HG03103 (cell line): Measurements from ENCODE around the gene TMEM42.

Source experiments
- ATAC-seq: cut with Tn5 transposase; IDR thresholded peaks from one replicate; pipeline ENCODE4 v1.9.1; 2021; ENCODE audit warnings: low read depth; ENCODE audit not compliant: unreplicated experiment

Gene TMEM42

GRCh38 chr3:44870375-44871061 lies 8.8 kb downstream of the TMEM42 start:
- ATAC-seq, result no peak

DNA sequence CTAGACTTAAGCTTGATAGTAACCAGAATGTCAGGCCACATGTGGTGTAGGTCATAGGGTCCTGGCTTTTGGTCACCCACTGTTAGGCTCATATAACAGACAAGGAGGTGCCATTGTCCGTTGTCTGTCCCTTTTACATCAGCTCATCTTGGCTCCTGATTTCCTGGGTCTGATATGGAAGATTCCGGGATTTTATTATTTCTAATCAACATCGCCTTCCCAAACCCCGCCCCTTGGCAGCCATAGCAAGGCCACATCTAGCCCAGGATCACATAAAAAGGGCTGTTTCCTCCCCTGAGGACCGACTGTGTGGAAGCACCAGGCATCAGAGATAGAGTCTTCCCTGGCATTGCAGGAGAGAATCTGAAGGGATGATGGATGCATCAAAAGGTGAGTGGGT lies 12.6 kb downstream of the TMEM42 start, which contains the start of gene TGM4:
Gene TGM4, plus strand, starts transcription at position 301 of the 400 bp plus-strand sequence. Its CDS starts 71 bp downstream, at position 372.
- ATAC-seq, result no peak

DNA sequence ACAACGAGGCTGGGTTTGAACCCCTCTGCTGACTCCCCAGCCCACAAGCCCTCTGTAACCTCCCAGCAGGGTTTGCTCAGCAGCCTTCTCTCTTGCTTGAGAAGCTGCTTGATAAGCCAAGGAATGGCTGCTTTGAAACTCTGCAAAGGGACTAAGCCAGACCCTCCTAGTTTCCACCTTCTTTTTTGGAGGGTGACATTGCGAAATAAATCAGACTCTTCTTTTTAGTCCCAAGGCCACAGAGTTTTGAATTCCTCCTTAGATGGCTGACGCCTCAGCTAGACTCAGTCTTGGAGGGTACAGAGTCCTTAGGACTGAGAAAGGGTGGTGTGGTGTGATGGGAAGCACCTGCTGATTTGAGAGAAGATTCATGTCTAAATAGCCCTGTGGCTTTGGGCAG lies 13.9 kb downstream of the TMEM42 start:
- ATAC-seq, result no peak

DNA sequence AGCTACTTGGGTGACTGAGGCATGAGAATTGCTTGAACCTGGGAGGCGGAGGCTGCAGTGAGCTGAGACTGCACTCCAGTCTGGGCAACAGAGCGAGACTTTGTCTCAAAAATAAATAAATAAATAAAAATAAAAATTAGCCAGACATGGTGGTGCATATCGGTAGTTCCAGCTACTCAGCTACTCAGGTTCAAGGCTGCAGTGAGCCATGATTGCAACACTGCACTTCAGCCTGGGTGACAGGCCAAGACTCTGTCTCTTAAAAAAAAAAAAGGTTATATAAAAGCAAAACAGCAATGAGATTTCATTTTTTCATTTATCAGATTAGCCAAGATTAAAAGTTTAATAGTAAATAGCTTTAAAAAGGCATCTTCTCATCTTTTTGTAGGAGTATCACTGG lies 15.6 kb downstream of the TMEM42 start:
- ATAC-seq, result no peak

DNA sequence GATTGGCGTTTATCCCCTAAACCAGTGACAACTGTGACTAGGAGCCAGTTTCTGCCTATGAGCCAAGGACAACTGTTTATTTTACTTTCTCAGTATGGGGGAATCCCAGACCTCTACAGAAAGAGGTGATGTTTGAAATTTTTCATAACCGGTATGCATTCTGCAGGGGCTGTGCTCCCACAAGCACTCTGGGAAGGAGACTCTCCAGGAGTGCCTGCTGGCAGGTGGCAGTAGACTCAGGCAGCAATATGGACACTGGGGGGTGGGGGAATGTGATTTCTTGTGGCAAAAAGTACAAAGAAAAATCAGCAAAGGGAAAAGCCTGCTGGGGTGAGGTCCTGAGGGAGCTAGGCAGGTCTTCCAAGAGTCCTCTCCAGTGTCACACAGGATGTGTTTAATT lies 18.6 kb downstream of the TMEM42 start:
- no peak for ATAC-seq

DNA sequence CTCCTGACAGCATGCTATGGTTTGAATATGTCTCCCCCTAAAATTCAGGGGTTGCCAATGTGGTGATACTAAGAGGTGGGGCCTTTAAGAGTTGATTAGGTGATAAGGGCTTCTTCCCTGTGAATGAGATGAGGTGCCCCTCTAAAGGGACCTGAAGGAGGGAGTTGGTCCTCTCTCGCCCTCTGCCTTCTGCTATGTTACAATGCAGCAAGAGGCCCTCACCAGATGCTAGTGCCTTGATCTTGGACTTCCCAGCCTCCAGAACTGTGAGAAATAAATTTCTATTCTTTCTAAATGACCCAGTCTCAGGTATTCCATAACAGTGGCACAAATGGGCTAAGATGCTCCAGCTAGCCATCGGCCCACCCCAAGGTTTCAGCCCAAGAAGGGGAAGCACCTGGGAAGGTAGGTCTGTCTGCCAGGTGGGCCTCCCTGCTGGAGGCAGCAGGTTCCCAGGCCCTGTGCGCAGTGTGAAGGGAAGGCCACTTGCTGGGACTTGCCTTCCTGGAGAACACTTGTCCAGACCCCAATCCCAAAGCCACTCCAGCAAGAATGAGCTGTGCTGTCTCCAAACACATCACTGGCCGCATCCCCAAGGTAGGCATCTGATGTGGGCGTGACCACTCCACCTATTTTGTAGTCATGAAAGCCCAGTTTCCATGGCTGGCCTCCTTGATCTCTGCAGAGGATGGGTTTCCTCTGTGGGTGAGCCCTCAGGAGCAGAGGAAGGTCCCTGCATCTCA lies 21.7 kb downstream of the TMEM42 start:
- no peak for ATAC-seq

- no peak for ATAC-seq
Measured at GRCh38 chr3:44883999-44884431, 22.3 kb downstream of the TMEM42 start.

- no peak for ATAC-seq
Measured at GRCh38 chr3:44885618-44886017, 23.9 kb downstream of the TMEM42 start.

DNA sequence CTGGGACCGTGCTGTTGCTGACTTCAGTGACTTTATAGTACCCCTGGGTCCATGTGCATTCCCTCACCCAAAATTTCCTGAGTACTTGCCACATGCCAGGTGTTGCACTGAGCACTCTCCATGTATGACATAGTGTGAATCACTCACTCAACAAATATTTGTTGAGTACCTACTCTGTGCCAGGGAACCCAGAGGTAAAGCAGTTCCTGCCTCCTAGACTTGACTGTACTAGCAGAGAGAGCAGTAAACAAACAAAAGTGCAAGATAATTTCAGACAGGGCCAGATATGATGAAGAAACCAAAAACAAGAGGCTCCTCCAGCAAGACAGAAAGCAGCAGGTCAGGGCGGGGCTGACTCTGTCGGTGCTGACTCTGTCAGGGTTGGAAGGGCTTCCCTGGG lies 24.8 kb downstream of the TMEM42 start:
- no peak for ATAC-seq

DNA sequence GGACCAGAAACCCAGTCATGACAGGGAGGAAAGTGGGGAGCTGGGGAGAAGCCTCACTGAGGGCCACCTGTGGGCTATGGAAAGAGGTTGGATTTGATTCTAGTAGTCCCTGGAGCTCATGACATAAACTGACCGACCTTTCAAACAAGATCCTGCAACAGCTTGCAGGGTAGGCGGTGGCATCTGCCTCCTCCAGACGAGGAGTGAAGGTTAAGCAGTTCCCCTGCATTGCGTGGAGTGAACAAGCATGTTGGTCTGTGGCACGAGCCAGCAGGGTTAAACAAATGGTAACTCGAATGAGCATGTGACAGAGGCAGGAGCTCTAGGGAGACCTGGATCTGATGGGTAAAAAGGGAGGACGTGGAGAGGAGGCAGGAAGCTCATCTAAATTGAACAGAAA lies 25.4 kb downstream of the TMEM42 start:
- no peak for ATAC-seq

DNA sequence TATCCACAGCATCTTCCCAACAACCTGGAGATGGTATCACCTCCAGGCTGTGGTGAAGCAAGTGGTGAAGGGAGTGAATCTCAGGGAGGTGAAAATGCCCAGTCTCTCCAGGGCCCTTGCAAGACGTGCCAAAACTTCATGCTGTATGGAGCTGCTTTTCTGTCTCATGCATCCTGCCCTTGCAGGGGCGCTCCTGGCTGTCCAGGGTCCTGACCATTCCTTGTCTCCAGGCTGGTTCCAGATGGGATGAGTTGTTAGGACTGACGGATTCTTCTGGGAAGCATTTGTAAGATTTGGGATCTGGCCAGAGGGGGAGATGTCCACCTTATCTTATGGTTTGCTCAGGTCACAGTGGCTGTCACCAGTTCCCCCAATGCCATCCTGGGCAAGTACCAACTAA lies 28.5 kb downstream of the TMEM42 start:
- no peak for ATAC-seq

DNA sequence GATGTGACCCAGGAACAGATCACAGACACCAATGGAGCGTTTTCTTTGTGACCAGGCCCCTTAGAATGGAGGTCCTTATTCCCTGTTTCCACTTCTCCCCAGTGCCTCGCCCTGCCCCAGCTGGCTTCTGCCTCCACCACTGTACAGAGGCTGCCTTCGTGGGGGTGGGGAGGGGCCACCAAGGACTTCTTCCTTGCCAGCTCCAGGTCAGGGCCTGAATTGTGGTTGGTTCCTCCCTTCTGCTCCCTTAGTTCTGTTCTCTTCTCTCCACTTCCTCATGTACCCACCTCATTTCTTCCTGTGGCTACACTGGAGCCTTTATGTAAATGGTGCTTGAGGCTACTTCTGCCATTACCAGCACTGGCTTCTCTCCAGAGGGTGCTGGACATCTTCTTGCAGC lies 29.1 kb downstream of the TMEM42 start:
- no peak for ATAC-seq

GRCh38 chr3:44892689-44893088 lies 31.0 kb downstream of the TMEM42 start:
- no peak for ATAC-seq

DNA sequence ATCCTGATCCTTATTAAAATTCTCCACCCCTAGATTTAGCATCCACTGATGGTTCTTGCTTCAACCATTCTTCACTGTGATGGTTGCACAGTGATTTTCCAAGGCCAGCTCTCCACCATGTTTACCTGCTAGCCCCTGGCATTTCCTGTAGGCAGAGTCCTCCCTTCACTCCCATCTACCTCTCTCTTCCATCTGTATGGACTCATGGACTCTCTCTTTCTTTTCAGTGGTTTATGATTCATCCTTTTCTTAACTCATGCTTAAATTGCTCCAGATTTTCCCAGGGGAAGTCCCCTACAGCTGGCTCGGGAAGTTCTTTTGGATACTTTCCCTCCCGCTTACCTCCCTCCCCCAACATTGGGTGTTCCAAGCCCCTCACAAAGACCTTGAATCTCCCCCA lies 31.4 kb downstream of the TMEM42 start:
- ATAC-seq, result no peak

- ATAC-seq, result no peak
Measured at GRCh38 chr3:44894485-44894884, 32.8 kb downstream of the TMEM42 start.

- no peak for ATAC-seq
Measured at GRCh38 chr3:44896440-44896839, 34.7 kb downstream of the TMEM42 start.

DNA sequence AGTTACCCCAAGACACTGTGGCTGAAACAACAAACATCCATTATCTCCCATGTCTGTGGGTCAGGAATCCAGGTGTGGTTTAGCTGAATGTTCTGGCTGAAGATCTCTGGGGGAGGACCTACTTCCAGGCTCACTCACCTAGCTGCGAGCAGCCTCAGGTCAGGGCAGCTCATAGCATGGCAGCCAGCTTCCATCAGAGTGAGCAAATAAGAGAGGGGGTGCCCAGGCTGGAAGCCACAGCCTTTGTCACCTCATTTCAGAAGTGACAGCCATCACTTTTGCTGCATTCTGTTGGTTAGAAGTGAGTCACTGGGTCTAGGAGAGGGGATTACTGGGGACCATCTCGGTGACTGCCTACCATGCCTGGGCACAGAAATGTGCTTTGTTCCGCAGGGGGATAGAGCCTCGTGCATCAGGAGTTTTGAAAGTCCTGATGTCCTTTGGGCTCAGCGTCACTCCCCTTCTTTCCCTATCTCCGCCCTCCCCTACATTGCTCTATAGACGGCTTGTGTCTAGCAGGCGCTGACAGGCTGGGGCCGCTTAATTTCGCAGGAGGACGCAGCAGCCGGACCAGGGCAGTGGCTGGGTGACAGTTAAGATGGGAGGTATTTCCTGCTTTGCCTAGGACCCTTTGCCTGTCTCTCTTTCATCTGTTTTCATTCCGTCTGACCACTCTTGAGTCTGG lies 38.1 kb downstream of the TMEM42 start:
- ATAC-seq, result no peak

GRCh38 chr3:44902628-44903027 lies 40.9 kb downstream of the TMEM42 start:
- ATAC-seq, result no peak

DNA sequence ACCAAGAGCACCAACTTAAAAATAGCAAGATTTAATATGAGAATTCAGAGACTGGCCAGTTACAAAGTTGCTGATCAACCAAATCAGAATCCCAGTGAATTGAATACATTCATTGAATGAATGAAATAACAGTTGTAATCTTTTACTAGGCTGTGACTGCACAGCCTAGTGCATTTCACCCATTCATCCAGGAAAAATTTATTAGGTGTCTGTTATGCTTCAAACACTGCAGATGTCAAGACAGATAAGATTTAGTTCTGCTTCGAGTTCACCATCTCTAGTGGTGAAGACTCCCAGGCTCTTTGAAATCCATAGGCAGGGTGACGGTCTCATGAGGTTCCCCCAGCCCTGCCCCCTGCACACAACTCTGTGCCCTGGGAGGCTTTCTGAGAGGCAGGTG lies 41.6 kb downstream of the TMEM42 start:
- no peak for ATAC-seq

GRCh38 chr3:44903751-44904150 lies 42.0 kb downstream of the TMEM42 start:
- no peak for ATAC-seq

GRCh38 chr3:44905446-44906157 lies 43.9 kb downstream of the TMEM42 start:
- no peak for ATAC-seq
